NCI-H82 treated with DMSO at 0.1 percent for 48 hours (cell line): ENCODE data around the gene PHF20.
"Not testable (repeated sequence)": the region's sequence is repeated elsewhere in the genome, so short reads cannot be mapped to it uniquely, and the experiment has no call there.

Source experiments
- DNase-seq: peaks from one replicate; lab custom pipeline; 2025; ENCODE audit not compliant: unreplicated experiment; lab: John Stamatoyannopoulos, UW

PHF20 gene

GRCh38 chr20:35883778-35884540, 112.1 kb downstream of the PHF20 start:
- peak; percentile 54 for DNase-seq

GRCh38 chr20:35884541-35884865, 112.7 kb downstream of the PHF20 start:
- DNase-seq: no peak

GRCh38 chr20:35885212-35885611, 113.4 kb downstream of the PHF20 start:
- DNase-seq: no peak

DNA sequence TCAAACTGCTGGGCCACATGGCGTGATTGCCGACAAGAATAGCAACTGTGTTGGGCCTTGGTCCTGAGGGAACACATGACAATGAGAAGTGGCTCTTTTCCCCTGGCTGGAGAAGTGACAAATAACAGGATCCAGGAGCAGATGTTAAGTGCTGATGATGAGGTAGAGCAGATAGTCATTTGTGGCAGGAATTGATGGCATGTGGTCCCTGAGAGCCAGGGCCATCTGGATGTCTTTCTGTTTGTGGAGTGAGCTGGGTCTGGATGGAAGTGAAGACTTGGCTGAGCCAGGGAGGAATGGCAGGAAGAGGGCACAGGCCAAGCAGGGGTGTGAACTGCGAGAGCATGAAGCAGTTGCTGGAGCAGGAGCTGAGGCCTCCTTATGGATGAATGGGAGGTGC, 114.7 kb downstream of the PHF20 start:
- DNase-seq: peak; percentile 64

GRCh38 chr20:35887393-35888064, 115.7 kb downstream of the PHF20 start:
- no peak for DNase-seq

DNA sequence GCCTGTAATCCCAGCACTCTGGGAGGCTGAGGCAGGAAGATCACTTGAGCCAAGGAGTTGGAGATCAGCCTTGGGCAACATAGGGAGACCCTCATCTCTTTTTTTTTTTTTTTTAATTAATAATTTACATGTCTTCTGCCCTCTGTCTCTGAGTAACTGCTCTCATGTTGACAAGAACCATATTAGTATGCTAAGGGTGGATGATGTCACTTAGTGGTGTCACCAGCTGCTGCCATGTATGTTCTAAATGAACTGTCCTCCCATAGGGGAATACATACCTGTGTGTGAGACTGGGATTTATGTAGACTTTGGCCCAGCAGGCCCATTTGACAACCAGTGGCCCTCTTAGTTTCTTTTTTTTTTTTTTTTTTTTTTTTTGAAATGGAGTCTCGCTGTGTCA, 116.8 kb downstream of the PHF20 start:
- DNase-seq: no peak

- DNase-seq: no peak
These were observed 119.6 kb downstream of the PHF20 start for GRCh38 chr20:35891375-35891774.

GRCh38 chr20:35892871-35893270, 121.1 kb downstream of the PHF20 start:
- DNase-seq: no peak

DNA sequence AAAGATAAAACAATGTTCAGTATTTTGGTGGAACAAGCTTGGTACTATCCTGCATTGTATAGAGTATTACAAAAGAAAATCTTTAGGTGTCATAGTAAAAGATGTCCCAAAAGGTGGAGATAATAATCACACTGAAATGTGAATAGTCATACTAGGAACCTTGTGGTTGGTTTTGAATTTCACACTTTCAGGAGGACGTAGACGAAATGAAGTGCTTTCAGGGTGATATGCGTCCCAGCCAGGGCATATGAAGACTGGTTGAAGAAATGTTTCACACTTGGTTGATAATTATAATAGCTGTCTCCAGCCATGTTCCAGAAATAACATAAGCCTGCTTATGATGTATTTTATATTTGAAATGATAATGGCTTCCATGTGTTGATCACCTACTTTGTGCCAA, 122.1 kb downstream of the PHF20 start:
- no peak for DNase-seq

DNA sequence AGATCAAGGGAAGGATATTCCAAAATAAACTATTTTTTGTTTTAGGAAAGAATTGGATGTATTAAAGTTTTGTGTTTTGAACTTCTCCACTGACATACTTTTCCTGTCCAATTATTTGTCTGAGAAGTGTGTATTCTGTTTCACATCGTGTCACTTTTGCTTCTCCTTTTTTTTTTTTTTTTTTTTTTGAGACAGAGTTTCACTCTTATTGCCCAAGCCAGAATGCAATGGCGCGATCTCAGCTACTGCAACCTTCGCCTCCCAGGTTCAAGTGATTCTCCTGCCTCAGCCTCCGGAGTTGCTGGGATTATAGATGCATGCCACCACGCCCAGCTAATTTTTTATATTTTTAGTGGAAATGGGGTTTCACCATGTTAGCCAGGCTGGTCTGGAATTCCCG, 123.7 kb downstream of the PHF20 start:
- DNase-seq: not testable (repeated sequence)

- no peak for DNase-seq
These were observed 127.2 kb downstream of the PHF20 start for GRCh38 chr20:35899064-35899463.

DNA sequence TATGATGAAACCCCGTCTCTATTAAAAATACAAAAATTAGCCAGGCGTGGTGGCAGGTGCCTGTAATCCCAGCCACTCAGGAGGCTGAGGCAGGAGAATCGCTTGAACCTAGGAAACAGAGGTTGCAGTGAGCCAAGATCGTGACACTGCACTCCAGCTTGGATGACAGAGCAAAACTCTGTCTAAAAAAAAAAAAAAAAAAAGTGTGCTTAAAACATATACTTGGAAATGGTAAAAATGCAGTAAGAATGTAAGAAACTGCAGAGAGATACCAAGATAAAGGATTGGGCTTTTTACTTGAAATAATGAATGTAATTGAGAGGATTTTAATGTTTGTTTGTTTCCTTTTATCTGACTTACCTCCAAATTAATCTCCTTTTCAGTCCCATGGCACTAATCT, 129.4 kb downstream of the PHF20 start:
- DNase-seq: not testable (repeated sequence)

DNA sequence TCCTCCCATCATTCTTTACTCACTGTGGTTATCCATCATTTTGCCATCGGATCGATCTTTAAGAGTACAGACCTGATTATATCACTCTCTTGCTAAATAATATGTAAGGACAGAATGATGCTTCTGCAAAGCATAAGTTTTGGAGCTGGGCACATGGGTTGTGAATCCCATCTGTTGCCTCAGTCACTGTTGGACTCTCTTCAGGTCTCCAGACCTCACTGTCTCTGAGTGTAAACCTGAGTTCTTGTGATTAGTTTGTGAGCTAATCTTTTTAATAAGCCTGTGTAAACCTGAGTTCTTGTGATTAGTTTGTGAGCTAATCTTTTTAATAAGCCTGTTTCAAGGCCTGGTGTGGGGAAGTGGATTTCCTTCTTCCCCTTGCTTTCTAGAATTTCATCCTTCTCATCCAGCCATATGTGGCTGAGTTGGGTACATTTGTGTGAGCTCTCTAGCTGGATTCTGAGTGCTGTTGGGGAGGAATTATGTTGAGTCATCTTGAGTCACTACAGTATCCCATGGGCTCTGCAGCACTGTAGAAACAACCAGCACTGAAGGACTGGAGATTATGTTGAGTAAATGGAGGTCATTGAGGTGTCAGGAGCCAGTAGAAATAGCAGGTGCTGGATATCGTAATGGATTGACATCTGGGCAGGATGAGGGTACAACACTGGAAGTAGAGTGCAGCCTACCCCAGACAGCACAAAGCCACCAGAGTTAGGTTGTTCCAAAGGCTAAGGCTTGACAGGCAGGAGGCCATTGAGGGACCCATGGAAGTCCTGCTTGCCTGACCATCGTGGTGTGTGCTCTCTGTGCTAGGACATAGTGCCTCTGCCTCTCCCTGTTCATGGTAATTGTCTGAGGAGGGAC, 130.1 kb downstream of the PHF20 start:
- DNase-seq: peak; percentile 98

DNA sequence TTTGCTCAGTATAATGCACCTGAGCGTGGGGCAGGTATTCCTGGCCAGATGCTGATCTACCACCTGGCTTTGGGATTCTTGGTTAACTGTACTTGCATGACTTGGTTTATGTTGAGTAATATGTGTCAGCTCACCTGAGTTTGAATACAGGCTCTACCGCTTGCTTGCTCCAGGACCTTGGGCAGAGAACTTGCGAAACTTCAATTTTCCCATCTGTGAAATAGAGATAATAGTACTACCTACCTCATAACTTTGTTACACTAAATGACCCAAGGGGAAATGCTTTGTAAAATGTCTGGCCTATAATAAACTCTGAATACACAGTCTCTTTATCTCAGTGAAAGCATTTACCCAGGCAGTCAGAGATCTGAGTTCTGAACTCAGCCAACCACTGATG, 130.7 kb downstream of the PHF20 start:
- DNase-seq: no peak

GRCh38 chr20:35903843-35904242, 132.0 kb downstream of the PHF20 start:
- no peak for DNase-seq

GRCh38 chr20:35904982-35905663, 133.3 kb downstream of the PHF20 start:
- DNase-seq: no peak

DNA sequence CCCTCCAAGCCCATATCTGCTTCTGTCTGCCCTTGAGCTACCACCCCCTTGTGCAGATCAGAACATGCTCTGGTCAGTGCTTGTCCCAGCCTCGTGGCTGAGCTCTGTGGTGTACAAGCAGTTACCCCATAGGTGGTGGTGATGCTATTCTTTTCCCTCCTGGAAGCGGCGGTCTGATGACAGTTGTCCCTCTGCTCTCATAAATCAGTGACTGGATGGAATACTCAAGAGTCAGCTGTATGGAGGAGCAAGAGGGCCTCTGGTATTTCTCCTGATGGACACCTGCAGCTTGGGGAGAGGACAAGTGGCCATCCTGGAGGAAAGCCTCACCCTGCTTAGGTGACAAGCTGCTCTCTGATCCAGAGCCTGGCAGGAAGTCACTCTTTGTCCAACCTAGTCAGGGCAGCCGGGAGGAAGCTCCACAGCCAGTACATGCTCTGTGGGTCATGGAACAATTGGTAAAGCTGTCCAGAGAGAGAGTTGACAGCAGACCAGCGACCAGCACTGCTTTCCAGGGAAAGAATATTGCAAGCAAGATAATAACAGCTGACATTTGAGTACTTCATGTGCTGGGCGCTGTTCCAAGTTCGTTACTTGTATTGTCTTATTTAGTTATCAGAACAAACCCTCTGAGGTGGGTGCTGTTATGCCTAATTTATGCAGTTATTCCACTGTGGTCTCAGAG, 135.3 kb downstream of the PHF20 start:
- DNase-seq: no peak

- no peak for DNase-seq
These were observed 136.2 kb downstream of the PHF20 start for GRCh38 chr20:35908007-35908406.

- DNase-seq: no peak
These were observed 137.4 kb downstream of the PHF20 start for GRCh38 chr20:35909176-35909575.

DNA sequence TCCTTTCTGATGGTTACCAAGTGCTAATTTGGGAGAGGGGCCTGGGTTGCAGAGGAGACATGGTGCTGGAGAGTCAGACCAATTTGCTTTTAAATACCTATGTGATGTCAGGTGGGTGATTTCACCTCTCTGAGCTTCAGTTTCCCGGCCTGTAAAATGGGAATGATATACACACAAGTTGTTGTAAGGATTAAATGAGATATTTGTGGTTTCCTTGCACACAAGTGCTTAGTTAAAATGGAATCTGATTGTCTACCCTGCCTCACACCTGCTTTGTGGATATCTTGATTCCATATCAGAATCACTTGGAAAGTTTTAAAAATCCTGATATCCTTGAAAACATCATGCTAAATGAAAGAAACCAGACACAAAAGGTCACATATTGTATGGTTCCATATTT, 138.0 kb downstream of the PHF20 start:
- no peak for DNase-seq

- no peak for DNase-seq
These were observed 138.4 kb downstream of the PHF20 start for GRCh38 chr20:35910254-35910653.
